Immature natural killer cell (primary cell): ENCODE results near the gene CTAGE4. TPM values are rescaled to one million over a fixed set of nuclear protein-coding genes. Genes with fewer than 3 reads are reported as not detected.
"Not testable (repeated sequence)": the region's sequence is repeated elsewhere in the genome, so short reads cannot be mapped to it uniquely, and the experiment has no call there.

ENCODE experiments used
- DNase-seq, 3 donors: peaks; one replicate each; pipeline ENCODE4 v3.0.0; 2022; ENCODE audit warnings: mixed read lengths in 1 of 3
- H3K27ac Mint-ChIP-seq, 6 donors: one replicate each; pipeline ENCODE4 v1.8.0; 2020; ENCODE audit warnings: mixed read lengths in 6 of 6, mild to moderate bottlenecking in 5 of 6, inconsistent platforms in 4 of 6, moderate library complexity in 3 of 6
- H3K27me3 Mint-ChIP-seq, 3 donors: one replicate each; pipeline ENCODE4 v1.8.0; 2020 to 2021; ENCODE audit warnings: low read depth in 3 of 3, mild to moderate bottlenecking in 3 of 3, mixed read lengths in 3 of 3, moderate library complexity in 3 of 3, inconsistent platforms in 1 of 3
- H3K36me3 Mint-ChIP-seq, 3 donors: one replicate each; pipeline ENCODE4 v1.8.0; 2020; ENCODE audit warnings: mixed read lengths in 3 of 3, inconsistent platforms in 2 of 3, mild to moderate bottlenecking in 2 of 3
- H3K4me1 Mint-ChIP-seq, 2 donors: one replicate each; pipeline ENCODE4 v1.8.0; 2020; ENCODE audit warnings: inconsistent platforms in 2 of 2, mild to moderate bottlenecking in 2 of 2, mixed read lengths in 2 of 2, moderate library complexity in 1 of 2
- H3K4me3 Mint-ChIP-seq, 5 donors: one replicate each; pipeline ENCODE4 v1.8.0; 2020; ENCODE audit warnings: mild to moderate bottlenecking in 5 of 5, mixed read lengths in 5 of 5, inconsistent platforms in 3 of 5, moderate library complexity in 3 of 5
- H3K9me3 Mint-ChIP-seq, 6 donors: one replicate each; pipeline ENCODE4 v1.8.0; 2020; ENCODE audit warnings: mild to moderate bottlenecking in 6 of 6, mixed read lengths in 6 of 6, inconsistent platforms in 4 of 6, moderate library complexity in 3 of 6
- polyA plus RNA-seq, 3 donors: library from polyadenylated mRNA; unstranded; fragments of 300-500 nt; fragmentation: Illumina TruSeq; gene quantifications; one replicate each; pipeline ENCODE4 v1.2.3, GENCODE V29; 2021

The CTAGE4 gene
- polyA plus RNA-seq, 3 donors from 2014 or later = not detected

- not testable (repeated sequence) for H3K36me3 Mint-ChIP-seq, H3K4me1 Mint-ChIP-seq, H3K4me3 Mint-ChIP-seq, DNase-seq, H3K9me3 Mint-ChIP-seq, H3K27ac Mint-ChIP-seq, H3K27me3 Mint-ChIP-seq
These were observed 47.8 kb downstream of the CTAGE4 start for GRCh38 chr7:144231027-144231426.

GRCh38 chr7:144233039-144233438 lies 49.8 kb downstream of the CTAGE4 start:
- H3K36me3 Mint-ChIP-seq, H3K9me3 Mint-ChIP-seq, H3K27me3 Mint-ChIP-seq, DNase-seq, H3K4me1 Mint-ChIP-seq, H3K4me3 Mint-ChIP-seq, H3K27ac Mint-ChIP-seq: not testable (repeated sequence)

Other genes with a start within 250 kb of the CTAGE4 start
- gene OR2F2, start 248.2 kb upstream of the CTAGE4 start, polyA plus RNA-seq = not detected
- not detected for gene OR2F1, start 228.6 kb upstream of the CTAGE4 start, polyA plus RNA-seq
- gene OR6B1, start 183.1 kb upstream of the CTAGE4 start, polyA plus RNA-seq = not detected
- gene OR2A5, start 134.5 kb upstream of the CTAGE4 start, polyA plus RNA-seq = not detected
- gene OR2A25, start 113.7 kb upstream of the CTAGE4 start, polyA plus RNA-seq = not detected
- gene OR2A12, start 97.2 kb upstream of the CTAGE4 start, polyA plus RNA-seq = not detected
- gene OR2A2, start 73.9 kb upstream of the CTAGE4 start, polyA plus RNA-seq = not detected
- not detected for gene OR2A14, start 60.3 kb upstream of the CTAGE4 start, polyA plus RNA-seq
- not detected for gene ARHGEF35, start 12.4 kb downstream of the CTAGE4 start, polyA plus RNA-seq
- gene OR2A42, start 56.1 kb downstream of the CTAGE4 start, polyA plus RNA-seq = not detected
- not detected for gene OR2A7, start 81.3 kb downstream of the CTAGE4 start, polyA plus RNA-seq
- not detected for gene CTAGE8, start 85.8 kb downstream of the CTAGE4 start, polyA plus RNA-seq
- not detected for gene OR2A1, start 129.0 kb downstream of the CTAGE4 start, polyA plus RNA-seq
- under 1 TPM in 1 of 3 donors, not detected in 2; 0.27 TPM for gene ARHGEF5, start 171.9 kb downstream of the CTAGE4 start, polyA plus RNA-seq
- gene NOBOX, start 220.2 kb downstream of the CTAGE4 start, polyA plus RNA-seq = not detected